Psoas muscle (tissue), 8 donors: ENCODE data around the gene SOX13. TPM values are rescaled to one million over a fixed set of nuclear protein-coding genes. Genes with fewer than 3 reads are reported as not detected.

Experiments
- ATAC-seq, 4 donors: fragments of 200-7000 bp; cut with Tn5 transposase; one replicate each; pipeline ENCODE4 v1.9.1; 2020; ENCODE audit warnings: moderate library complexity in 3 of 4, mild to moderate bottlenecking in 2 of 4
- DNase-seq, 2 donors: peaks; one replicate each; pipeline ENCODE4 v3.0.0-alpha.2; 2020
- H3K27ac ChIP-seq: fragments of 200-600 bp; one replicate; pipeline ENCODE4 v1.8.0; 2022
- H3K27me3 ChIP-seq, 3 donors: fragments of 200-600 bp in 1 of 3; one replicate each; pipeline versions ENCODE4 v1.6.1 to v1.8.0; 2013 to 2022; ENCODE audit warnings: low read length in 2 of 3, mild to moderate bottlenecking in 2 of 3, moderate library complexity in 1 of 3; ENCODE audit not compliant: insufficient read depth in 3 of 3
- H3K36me3 ChIP-seq, 2 donors: fragments of 200-600 bp in 1 of 2; one replicate each; pipeline versions ENCODE4 v1.6.1 to v1.8.0; 2013 to 2022; ENCODE audit warnings: low read depth in 1 of 2, mild to moderate bottlenecking in 1 of 2, moderate library complexity in 1 of 2; ENCODE audit not compliant: insufficient read depth in 1 of 2
- H3K4me1 ChIP-seq: fragments of 200-600 bp; one replicate; pipeline ENCODE4 v1.8.0; 2022
- H3K4me3 ChIP-seq: fragments of 200-600 bp; one replicate; pipeline ENCODE4 v1.8.0; 2022; ENCODE audit warnings: mild to moderate bottlenecking
- H3K9me3 ChIP-seq: fragments of 200-600 bp; one replicate; pipeline ENCODE4 v1.8.0; 2022
- WGBS, 3 donors: extraction: QIAGEN DNeasy Blood & Tissue Kit; methylation state at CpG; one replicate each; pipeline versions ENCODE4 v1.1.6 to v1.1.7; 2013; 5-methylcytosine and 5-hydroxymethylcytosine counted together
- intact Hi-C, 2 donors: fragments of 100-400 bp; cut with DNase I; formaldehyde crosslinking; loops; one replicate each; pipeline versions ENCODE4 v1.11.0 to v1.14.2; 2022
- polyA plus RNA-seq, 3 donors: library from polyadenylated mRNA; stranded (reverse); fragments of 200-250 nt; gene quantifications; one replicate each; pipeline ENCODE4 v1.2.3, GENCODE V29; 2013
- total RNA-seq, 4 donors: library from RNA; stranded (reverse); fragmentation: NEBNext Ultra II Directional in 2 of 4; extraction: Animal tissue kit (Norgen Biotek cat#: 25700) in 2 of 4; gene quantifications; one replicate each; pipeline versions ENCODE4 v1.2.1 to v1.2.4, GENCODE V29; 2021 to 2023
- TF ChIP-seq, protein P1 (sequence below): fragments of 200-600 bp; IDR thresholded peaks from one replicate; pipeline ENCODE4 v1.8.0; 2022; ENCODE audit warnings: antibody characterized with exemption
- donor health status: healthy with polysubstance abuse.
- donor health status: DM: no; HTN: no; CAD: no; lungs with moderate emphysema.
- donor health status: Bipolar disorder and iron deficiency.
- donor health status: healthy.
- donor health status: DM: yes; HTN: yes; CAD: no.
- donor health status: DM: no; HTN: no; CAD: no.
- donor health status: DM: no; HTN: no; CAD: no.
- donor health status: DM: yes; HTN: yes; CAD: no.

Gene SOX13
- total and polyA plus RNA-seq, 7 donors = 5.2 to 19.6 (median 9.4) TPM

GRCh38 chr1:204136814-204137213 is 63.9 kb downstream of the SOX13 start:
- ATAC-seq (no peak), DNase-seq (no peak)
- H3K27ac ChIP-seq = no peak overlapping the region
- 52 to 74% (median 60%) methylated on average over 2 of the region's 2 CpGs for WGBS, 3 donors
- H3K4me1 ChIP-seq = no peaks in the 10 kb centered on the region
- TF ChIP-seq, protein P1, sequence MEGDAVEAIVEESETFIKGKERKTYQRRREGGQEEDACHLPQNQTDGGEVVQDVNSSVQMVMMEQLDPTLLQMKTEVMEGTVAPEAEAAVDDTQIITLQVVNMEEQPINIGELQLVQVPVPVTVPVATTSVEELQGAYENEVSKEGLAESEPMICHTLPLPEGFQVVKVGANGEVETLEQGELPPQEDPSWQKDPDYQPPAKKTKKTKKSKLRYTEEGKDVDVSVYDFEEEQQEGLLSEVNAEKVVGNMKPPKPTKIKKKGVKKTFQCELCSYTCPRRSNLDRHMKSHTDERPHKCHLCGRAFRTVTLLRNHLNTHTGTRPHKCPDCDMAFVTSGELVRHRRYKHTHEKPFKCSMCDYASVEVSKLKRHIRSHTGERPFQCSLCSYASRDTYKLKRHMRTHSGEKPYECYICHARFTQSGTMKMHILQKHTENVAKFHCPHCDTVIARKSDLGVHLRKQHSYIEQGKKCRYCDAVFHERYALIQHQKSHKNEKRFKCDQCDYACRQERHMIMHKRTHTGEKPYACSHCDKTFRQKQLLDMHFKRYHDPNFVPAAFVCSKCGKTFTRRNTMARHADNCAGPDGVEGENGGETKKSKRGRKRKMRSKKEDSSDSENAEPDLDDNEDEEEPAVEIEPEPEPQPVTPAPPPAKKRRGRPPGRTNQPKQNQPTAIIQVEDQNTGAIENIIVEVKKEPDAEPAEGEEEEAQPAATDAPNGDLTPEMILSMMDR = no peak
- no peaks in the 10 kb centered on the region for H3K9me3 ChIP-seq
- intact Hi-C loops = no loop called here
- H3K27me3 ChIP-seq = no peaks in the 10 kb centered on the region
- H3K36me3 ChIP-seq = no peaks in the 10 kb centered on the region
- H3K4me3 ChIP-seq = no peak overlapping the region

GRCh38 chr1:204139088-204139487 is 66.2 kb downstream of the SOX13 start:
- no peaks in the 10 kb centered on the region for H3K36me3 ChIP-seq
- TF ChIP-seq, protein P1 = no peak
- DNase-seq = no peak
- no peak for ATAC-seq
- H3K27ac ChIP-seq = no peak overlapping the region
- no peak overlapping the region for H3K4me3 ChIP-seq
- H3K27me3 ChIP-seq = no peaks in the 10 kb centered on the region
- H3K4me1 ChIP-seq = no peaks in the 10 kb centered on the region
- no peaks in the 10 kb centered on the region for H3K9me3 ChIP-seq
- intact Hi-C loops = no loop called here
- 78 to 94% (median 91%) methylated on average over 2 of the region's 2 CpGs for WGBS, 3 donors

DNA sequence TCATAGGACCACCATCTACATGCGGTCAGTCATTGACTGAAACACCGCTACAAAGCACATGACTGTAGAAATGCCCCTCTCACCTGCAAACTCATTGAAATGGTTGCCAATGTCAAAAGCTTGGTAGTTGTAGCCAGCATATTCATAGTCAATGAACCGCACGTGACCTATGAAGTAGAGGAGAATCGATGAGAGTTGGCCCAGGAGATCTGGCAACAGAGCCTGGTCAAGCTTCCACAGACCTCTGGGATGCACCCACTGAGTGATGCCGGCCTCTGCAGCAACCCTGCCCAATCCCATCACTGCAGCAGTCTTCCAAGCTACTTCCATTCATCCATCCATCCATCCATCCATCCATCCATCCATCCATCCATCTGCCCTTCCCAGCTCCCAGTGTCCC is 67.0 kb downstream of the SOX13 start:
- TF ChIP-seq, protein P1 = no peak
- DNase-seq (no peak), ATAC-seq (no peak)
- no peaks in the 10 kb centered on the region for H3K36me3 ChIP-seq
- no peak overlapping the region for H3K27ac ChIP-seq
- 95 to 98% (median 97%) methylated on average over 6 of the region's 6 CpGs for WGBS, 3 donors
- H3K9me3 ChIP-seq = no peaks in the 10 kb centered on the region
- no peak overlapping the region for H3K4me3 ChIP-seq
- no peaks in the 10 kb centered on the region for H3K27me3 ChIP-seq
- H3K4me1 ChIP-seq = no peaks in the 10 kb centered on the region
- intact Hi-C loops = no loop called here

DNA sequence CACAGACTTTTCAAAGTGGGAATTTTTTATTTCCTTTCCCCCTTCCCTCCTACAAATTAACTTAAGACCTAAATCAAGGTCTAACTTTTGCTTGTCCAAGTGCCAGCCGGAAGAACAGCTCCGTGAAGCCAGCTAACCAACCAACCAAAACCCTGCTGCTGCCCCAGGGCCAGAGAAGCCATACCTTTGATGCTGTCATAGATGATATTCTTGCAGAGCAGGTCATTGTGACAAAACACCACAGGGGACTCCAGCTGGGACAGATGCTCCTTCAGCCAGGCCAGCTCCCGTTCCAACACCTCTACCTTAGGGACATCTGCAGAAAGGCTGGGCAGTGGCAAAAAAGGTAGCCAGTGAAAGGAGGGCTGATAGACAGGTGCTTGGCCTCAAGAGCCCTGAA is 68.2 kb downstream of the SOX13 start:
- intact Hi-C loops = no loop called here
- Histone ChIP-seq H3K27ac (no peak overlapping the region), H3K27me3 (no peaks in the 10 kb centered on the region), H3K9me3 (no peaks in the 10 kb centered on the region), H3K4me1 (no peaks in the 10 kb centered on the region), H3K36me3 (no peaks in the 10 kb centered on the region), H3K4me3 (no peak overlapping the region)
- no peak for ATAC-seq
- no peak for DNase-seq
- TF ChIP-seq, protein P1 = no peak
- WGBS, 3 donors = 85 to 89% (median 85%) methylated on average over 3 of the region's 3 CpGs
